Coronary artery (tissue), 2 donors: ENCODE data around the gene NHLH1.

Source experiments
- DNase-seq: peaks from one replicate; pipeline ENCODE4 v3.0.0-alpha.2; 2017; ENCODE audit warnings: low spot score
- H3K27ac ChIP-seq, 2 donors: fragments of 200-600 bp; sonication (generic); one replicate each; pipeline ENCODE4 v1.5.1; 2016 to 2019
- H3K4me3 ChIP-seq: fragments of 200-600 bp; sonication (generic); 2 replicates; pipeline ENCODE4 v1.5.1; 2016; ENCODE audit warnings: mild to moderate bottlenecking, moderate library complexity
- TF ChIP-seq, protein P1 (sequence below): fragments of 200-600 bp; sonication (generic); IDR thresholded peaks from one replicate; pipeline ENCODE4 v1.5.1; 2019; ENCODE audit warnings: antibody characterized with exemption

NHLH1 gene

DNA sequence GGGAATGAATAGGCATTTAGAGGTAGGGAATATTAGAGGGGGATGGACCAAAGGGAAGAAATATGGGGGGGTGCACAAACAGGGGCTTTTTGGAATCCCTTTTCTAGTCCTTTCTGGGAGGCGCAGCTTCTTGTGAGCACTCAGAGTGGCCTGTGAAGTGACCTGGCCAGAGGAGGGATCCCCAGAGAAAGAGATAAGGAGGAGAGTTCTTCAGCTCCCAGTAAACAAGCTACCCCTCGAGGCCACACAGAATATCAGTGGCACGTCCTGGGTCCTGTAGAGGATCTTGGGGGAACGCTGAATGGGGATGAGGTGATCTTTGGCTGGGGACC, 52.9 kb downstream of the NHLH1 start:
- TF ChIP-seq, protein P1, sequence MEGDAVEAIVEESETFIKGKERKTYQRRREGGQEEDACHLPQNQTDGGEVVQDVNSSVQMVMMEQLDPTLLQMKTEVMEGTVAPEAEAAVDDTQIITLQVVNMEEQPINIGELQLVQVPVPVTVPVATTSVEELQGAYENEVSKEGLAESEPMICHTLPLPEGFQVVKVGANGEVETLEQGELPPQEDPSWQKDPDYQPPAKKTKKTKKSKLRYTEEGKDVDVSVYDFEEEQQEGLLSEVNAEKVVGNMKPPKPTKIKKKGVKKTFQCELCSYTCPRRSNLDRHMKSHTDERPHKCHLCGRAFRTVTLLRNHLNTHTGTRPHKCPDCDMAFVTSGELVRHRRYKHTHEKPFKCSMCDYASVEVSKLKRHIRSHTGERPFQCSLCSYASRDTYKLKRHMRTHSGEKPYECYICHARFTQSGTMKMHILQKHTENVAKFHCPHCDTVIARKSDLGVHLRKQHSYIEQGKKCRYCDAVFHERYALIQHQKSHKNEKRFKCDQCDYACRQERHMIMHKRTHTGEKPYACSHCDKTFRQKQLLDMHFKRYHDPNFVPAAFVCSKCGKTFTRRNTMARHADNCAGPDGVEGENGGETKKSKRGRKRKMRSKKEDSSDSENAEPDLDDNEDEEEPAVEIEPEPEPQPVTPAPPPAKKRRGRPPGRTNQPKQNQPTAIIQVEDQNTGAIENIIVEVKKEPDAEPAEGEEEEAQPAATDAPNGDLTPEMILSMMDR: no peak
- no peak overlapping the region for H3K4me3 ChIP-seq
- no peak for DNase-seq

DNA sequence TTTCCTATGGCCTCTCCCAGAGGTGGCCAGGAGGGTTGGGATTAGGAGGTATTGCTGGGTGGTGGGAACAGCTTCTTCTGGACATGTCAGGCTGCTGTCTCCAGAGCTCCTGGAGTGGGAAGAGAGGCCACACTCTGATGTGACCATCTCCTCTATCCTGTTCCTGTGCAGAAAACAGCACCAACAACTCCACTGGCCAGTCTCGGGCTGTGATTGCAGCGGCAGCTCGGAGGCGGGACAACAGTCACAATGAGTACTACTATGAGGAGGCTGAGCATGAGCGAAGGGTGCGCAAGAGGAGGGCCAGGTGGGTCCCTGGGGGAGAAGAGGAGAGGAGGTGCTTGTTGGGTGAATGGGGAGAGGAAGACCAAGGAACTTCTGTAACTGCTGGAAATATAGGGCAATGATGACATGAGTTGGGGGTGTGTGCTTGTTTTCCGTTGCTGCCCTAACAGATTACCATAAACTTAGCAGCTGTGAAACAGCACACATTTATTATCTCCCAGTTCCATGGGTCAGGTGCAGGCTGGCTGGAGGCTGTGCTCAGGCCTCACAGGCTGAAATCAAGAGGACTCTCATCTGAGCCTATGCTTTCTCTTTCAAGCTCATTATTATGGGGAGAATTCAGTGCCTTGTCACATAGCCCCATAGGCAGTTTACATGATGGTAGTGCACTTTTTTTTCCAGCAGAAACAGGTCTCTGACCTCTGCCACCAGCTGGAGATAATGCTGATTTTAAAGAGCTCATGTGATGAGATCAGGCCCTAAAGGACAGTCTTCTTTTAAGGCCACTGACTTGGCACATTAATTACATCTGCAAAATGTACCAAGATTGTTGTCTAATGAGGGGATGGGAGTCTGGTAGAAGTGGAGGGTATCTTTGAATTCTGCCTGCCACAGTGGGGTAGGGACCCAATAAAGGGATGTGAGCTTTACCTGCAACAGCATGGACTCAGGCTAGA, 54.3 kb downstream of the NHLH1 start:
- no peak for DNase-seq
- TF ChIP-seq, protein P1: no peak
- H3K27ac ChIP-seq: no peak overlapping the region
- no peak overlapping the region for H3K4me3 ChIP-seq

More for the DNA sequence above, 52.9 kb downstream of the NHLH1 start:
- no peak overlapping the region for H3K27ac ChIP-seq

DNA sequence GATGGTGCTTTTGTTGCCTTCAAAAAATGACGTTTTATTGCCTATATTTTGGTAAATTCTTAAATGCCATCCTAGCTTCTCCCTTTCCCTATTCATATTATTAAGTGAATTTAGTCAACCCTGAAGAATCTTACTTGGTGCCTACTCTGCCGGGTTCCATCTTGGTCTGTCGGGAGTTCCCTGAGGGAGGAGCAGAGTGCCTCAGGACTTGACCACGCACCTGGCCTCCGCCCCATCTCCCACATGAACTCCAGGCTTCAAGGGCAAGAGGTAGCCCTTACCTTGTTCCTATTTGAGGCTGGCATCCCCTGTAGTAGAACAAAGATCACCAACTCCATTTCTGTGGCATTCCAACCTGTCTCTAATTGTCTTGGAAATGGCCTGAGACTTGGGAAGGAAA, 55.0 kb downstream of the NHLH1 start:
- TF ChIP-seq, protein P1: no peak
- H3K27ac ChIP-seq: no peak overlapping the region
- no peak for DNase-seq
- H3K4me3 ChIP-seq: no peak overlapping the region
